HG02884 (cell line): ENCODE results near the gene TNIP3.

ENCODE experiments used
- ATAC-seq: cut with Tn5 transposase; IDR thresholded peaks from one replicate; pipeline ENCODE4 v1.9.1; 2021; ENCODE audit warnings: mild to moderate bottlenecking, moderate library complexity; ENCODE audit not compliant: unreplicated experiment

Gene TNIP3

GRCh38 chr4:121088867-121089266, 75.3 kb downstream of the TNIP3 start:
- ATAC-seq: no peak
